T-helper 9 cell (primary cell): ENCODE results near the gene RPRD1B.
"Not testable (repeated sequence)": the region's sequence is repeated elsewhere in the genome, so short reads cannot be mapped to it uniquely, and the experiment has no call there.

Experiments
- DNase-seq: peaks from one replicate; pipeline ENCODE4 v3.0.0-alpha.2; 2020

RPRD1B gene

GRCh38 chr20:38076548-38076947 lies 43.0 kb downstream of the RPRD1B start:
- DNase-seq: no peak

DNA sequence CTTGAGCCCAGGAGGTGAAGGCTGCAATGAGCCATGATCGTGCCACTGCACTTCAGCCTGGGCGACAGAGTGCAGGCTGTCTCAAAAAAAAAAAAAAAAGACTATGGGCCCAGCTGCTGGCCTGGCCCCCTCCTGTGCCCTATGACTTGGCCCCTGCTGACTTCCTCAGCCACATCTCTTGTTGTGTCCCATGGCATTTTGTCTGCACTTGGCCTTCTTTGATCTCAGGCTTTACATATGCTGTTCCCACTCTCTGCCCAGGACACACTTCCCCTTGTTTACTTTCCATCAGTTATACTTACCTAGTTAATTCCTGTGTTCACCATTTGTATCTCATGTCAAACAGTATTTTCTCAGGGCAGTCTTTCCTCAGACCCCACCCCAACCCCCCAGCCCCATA lies 44.5 kb downstream of the RPRD1B start:
- DNase-seq: no peak

DNA sequence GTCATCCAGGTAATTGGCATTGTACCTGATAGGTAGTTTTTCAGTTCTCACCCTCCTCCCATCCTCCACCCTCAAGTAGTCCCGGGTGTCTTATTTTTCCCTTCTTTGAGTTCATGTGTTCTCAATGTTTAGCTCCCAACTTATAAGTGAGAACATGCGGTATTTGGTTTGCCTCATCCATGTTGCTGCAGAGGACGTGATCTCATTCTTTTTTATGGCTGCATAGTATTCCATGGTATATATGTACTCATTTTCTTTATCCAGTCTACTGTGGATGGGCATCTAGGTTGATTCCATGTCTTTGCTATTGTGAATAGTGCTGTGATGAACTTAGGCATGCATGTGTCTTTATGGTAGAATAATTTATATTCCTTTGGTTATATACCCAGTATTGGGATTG lies 45.8 kb downstream of the RPRD1B start:
- DNase-seq: no peak

DNA sequence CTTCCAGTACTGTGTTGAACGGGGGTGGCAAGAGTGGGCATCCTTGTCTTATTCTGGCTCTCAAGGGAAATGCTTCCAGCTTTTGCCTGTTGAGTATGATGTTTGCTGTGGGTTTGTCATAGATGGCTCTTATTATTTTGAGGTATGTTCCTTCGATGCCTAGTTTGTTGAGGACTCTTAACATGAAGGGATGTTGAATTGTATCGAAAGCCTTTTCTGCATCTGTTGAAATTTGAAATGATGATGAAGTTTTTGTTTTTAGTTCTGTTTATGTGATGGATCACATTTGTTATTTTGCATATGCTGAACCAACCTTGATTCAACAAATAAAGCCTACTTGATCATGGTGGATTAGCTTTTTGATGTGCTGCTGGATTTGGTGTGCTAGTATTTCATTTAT lies 48.0 kb downstream of the RPRD1B start:
- no peak for DNase-seq

DNA sequence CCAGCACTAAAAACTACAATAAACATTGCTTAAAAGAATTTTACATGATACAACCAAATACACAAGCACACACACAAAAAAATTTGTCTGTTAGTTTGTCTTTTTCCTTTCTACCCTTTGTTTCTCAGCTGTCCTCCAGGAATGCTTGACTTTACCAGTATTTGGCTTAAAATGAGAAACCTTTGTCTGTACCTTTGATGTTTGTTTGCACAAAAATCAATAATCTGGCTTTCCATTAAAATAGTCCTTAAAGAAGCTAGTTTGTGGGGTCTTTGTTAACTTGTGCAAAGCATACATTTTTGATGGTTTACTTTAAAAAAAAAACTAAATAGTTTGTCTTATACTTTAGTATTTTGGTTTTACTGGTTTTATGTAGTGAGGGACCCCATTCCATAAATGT lies 49.3 kb downstream of the RPRD1B start:
- DNase-seq: no peak

- no peak for DNase-seq
Measured at GRCh38 chr20:38083338-38084048, 49.9 kb downstream of the RPRD1B start.

DNA sequence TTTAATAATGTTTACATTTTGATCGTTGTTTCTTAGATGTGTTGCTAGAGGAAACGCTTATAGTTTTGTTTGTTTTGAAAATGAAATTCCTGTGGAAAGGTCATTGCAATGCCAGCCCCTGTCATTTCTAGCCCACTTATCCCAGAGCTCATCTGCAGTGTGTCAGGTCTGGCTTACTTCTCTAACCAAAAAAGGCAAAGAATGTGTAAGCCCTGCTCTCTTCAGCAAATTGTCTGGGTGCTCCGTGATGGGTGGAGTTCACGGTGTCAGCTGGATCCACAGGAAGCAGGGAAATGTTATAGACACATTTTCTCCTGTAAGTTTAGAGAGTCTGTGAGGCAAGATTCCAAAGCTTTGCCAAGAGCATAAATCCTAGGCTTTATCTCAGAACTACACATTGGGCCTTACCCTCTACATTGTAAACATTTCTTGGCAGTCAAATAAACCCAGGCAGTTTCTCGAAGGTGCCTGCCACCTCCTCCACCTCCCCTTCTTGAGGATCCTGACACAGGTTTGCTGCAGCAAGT lies 50.9 kb downstream of the RPRD1B start:
- no peak for DNase-seq

DNA sequence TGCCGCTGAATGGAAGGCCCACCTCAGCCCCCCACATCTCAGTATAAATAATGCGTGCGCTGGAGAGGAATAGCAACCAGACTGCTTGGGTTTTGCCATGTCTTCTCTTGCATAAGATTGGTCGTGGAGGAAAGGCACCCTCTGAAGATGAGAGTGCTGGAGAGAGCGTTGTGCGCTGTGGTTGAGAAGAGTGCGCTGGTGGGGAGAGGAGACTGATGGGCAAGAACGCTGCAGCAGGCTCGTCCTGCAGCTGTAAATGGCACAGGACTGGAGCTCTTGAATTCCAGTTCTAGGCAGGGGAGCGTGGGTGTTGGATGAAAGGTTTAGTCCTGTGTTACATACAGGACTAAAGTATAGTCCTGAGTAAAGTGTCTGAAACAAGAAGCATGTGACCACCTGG lies 51.5 kb downstream of the RPRD1B start:
- DNase-seq: no peak

DNA sequence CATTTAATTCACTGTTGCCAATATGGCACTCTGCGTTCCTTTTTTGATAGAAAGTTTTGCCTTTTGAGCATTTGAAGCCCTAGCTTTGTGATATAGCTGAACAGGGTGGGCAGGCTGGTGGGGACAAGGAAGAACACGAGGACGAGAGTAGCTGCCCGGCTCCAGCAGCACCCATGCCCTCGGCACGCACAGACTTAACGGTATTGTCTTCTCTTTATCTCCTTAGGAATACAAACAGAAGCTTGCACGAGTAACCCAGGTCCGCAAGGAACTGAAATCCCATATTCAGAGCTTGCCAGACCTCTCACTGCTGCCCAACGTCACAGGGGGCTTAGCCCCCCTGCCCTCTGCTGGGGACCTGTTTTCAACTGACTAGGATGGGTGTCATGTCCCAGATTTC lies 56.0 kb downstream of the RPRD1B start:
- DNase-seq: no peak

DNA sequence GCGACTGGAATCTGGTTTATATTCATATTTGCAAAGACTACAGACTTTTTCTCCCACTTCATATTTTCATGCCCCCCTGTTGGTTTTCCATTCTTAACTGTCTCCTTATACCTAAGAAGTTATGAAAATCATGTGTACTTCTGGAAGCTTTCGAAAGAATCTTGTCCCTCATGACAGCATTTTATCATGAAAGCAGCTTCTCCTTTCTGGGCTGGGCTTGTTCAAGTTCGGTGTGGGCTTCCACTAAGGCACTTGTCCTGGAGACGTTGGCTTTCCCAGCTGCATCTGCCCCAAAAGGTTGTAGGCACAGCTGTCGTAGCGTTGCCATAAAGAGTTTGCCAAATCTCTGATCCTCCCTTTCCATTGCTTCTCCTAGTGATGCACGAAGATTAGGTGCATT lies 56.5 kb downstream of the RPRD1B start:
- DNase-seq: no peak

GRCh38 chr20:38091441-38092216 lies 58.1 kb downstream of the RPRD1B start:
- no peak for DNase-seq

DNA sequence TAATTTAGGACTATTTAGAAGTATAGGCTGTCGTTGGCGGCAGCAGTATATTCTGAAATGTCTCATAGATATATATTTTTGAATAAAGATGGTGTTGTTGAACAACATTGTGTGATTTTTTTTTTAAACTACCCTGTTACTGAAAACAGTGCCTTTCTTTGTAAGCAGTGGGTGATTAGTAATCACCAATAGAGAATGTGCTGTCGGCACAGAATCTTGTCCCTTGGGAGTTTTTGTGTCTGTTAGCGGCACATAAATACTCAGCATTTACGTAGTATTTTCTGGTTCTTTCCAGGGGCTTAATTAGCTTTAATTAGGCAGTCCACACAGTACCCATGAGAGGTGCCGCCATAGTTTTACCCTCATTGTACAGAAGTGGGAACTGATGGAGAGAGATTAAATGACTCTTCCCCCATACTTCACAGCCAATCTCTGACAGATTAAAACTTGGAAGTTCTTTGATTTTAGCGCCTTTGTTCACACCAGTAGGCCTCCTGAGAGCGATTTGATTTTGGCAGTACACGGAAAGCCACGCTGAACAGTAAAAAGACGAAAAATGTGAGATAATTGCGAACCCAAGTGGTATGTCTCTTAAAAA lies 58.8 kb downstream of the RPRD1B start:
- DNase-seq: no peak

DNA sequence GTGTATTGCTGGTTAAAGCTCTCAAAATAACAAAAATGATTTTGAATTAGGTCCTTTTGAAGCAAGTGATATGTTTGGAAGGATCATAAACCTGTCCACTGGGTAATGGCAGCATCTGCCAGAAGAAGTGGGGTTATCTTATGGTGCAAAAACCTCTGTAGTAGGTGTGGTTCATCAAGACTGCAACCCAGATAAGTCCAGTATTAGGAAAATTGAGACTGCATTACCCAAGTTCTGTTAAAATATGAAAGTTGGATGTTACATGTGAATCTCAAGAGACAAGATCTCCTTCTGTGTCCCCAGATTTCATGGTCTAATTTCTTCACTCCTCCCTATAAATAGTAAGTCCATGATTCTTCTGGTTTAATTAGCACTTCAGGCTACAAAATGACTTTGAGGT lies 59.4 kb downstream of the RPRD1B start:
- DNase-seq: no peak

DNA sequence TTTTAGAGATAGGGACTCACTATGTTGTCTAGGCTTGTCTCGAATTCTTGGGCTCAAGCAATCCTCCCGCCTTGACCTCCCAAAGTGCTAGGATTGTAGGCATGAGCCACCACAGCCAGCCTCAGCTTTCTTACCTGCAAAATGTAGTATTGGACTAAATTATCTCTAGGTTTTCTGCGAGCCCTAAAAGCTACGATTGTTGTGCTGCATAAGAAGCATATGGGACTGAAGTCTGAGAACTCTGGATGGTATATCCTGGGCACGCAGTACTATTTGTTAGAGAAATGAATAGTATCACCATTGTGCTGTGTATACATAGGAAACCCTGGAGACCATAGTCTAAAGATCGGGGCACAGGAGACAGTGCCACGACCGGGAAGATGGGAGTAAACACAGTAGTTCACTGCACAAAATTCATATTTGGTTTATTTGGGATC lies 60.1 kb downstream of the RPRD1B start:
- no peak for DNase-seq

DNA sequence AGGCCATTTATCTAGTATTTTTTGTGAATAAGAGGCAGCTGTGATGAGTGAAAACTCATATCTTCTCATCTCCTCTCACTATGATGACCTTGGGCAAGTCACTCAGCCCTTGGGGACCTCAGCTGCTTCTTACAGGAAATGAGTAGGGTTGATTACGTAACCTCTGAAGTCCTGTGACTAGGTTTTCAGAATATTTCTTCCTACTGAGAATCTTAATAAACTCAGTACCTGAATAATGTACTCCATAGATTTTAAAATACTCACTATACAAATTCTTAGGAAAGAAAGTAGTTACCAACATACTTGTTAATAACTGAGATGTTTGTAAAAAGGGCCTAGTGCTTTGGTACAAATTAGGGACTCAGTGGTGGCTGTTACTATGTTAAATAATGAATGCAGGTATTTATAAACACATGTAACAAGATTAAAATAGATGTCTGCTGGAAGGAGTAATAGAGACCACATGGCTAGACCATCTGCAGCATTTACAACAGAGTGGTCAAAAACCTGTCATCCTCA lies 60.9 kb downstream of the RPRD1B start:
- no peak for DNase-seq

DNA sequence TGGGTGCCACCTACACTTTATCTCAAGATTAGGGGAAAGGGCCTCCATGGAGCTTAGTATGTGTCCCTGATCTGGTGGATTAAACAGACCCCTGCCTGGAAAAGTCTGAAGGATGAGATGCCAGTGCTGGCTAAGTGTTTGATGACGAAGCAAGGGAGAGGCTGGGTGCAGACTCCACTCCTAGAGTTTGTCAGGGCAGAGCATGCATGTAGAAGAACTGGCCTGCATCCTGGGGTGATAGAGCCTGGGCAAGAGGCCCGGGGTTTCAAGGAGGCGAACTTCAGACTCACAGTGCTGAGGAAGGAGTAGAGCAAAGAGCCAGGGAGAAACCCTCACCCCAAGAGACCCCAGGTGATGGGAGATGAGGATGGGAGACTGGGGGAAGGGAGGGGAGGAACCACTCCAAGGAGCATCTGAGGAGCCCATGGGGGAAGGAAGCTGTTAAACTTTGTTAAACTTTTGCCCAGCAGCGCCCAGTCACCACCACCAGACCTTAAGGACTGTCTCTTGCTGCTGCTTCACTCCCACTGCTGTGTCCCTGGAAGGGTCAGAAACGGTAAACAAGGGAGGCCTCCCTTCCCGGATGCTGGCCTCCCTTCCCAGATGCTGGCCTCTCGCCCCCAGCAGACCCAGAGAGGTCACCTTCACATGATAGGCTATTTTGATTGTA lies 61.6 kb downstream of the RPRD1B start:
- DNase-seq: no peak

- no peak for DNase-seq
Measured at GRCh38 chr20:38098952-38099351, 65.4 kb downstream of the RPRD1B start.

DNA sequence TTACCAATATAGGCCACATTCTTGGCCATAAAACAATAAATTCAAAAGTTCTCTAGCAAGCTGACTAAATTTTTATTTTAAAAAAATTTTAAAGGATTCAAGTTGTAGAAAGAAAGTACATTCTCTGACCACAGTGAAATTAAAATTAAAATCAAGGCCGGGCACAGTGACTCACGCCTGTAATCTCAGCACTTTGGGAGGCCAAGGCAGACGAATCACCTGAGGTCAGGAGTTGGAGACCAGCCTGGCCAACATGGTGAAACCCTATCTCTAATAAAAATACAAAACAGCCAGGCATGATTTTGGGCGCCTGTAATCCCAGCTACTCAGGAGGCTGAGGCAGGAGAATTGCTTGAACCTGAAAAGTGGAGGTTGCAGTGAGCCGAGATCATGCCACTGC lies 68.7 kb downstream of the RPRD1B start:
- not testable (repeated sequence) for DNase-seq

GRCh38 chr20:38104285-38104684 lies 70.7 kb downstream of the RPRD1B start:
- DNase-seq: no peak

- no peak for DNase-seq
Measured at GRCh38 chr20:38106461-38106860, 72.9 kb downstream of the RPRD1B start.

GRCh38 chr20:38107386-38107785 lies 73.8 kb downstream of the RPRD1B start:
- not testable (repeated sequence) for DNase-seq

GRCh38 chr20:38107916-38108315 lies 74.4 kb downstream of the RPRD1B start:
- DNase-seq: not testable (repeated sequence)

DNA sequence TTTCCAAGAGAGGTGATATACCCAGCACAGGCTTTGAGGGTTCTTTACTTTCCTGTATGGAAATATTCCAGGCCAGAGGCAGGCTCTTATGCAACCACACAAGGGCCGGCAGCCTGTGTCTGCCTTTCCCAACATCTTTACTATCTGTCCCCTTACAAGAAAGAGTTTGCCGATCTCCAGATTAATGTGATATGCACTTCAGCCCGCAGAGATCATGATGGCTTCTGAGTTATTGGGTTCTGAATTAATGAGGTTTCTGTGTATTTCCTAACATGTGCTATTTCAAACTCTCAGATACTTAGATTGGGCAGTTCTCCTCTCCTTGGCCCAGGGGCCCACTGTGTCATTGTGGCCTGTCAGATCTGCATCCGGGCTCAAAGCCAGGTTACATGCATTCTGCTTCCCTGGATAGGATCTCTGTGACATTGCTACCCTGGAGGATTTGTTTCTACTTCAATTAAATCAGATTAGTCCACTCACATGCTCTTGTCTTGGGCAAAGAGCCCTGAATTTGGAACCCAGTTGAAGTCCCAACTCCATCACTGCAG lies 75.0 kb downstream of the RPRD1B start:
- DNase-seq: no peak
